AG09319 (cell line): ENCODE data around the gene MEIS1.

ENCODE experiments used
- DNase-seq: peaks from one replicate; pipeline ENCODE4 v3.0.0-alpha.2; 2010; ENCODE audit warnings: low read depth; ENCODE audit errors: extremely low read depth
- TF ChIP-seq, protein P1 (sequence below): IDR thresholded peaks from 2 replicates; pipeline ENCODE4 v1.5.1; 2011; ENCODE audit warnings: low read depth, mild to moderate bottlenecking, inconsistent platforms, low read length, moderate library complexity

The MEIS1 gene

DNA sequence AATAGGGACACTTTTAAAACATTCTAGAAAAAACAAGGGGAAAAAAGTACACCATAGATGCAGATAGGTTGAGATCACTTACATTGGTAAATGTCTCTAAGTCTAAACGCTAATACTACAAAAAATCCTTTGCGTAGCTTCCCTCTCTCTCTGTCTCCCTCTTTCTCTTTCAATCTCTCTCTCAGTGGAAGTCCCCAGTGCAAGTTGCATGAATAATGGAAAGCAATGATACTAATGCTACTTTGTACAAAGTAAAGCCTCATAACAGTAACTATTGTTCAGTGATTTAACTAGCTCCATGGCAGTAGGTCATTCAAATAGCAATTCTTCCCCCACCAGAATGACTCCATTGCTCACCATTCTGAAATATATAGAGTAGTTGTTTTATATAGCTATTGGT is 12.8 kb downstream of the MEIS1 start:
- TF ChIP-seq, protein P1, sequence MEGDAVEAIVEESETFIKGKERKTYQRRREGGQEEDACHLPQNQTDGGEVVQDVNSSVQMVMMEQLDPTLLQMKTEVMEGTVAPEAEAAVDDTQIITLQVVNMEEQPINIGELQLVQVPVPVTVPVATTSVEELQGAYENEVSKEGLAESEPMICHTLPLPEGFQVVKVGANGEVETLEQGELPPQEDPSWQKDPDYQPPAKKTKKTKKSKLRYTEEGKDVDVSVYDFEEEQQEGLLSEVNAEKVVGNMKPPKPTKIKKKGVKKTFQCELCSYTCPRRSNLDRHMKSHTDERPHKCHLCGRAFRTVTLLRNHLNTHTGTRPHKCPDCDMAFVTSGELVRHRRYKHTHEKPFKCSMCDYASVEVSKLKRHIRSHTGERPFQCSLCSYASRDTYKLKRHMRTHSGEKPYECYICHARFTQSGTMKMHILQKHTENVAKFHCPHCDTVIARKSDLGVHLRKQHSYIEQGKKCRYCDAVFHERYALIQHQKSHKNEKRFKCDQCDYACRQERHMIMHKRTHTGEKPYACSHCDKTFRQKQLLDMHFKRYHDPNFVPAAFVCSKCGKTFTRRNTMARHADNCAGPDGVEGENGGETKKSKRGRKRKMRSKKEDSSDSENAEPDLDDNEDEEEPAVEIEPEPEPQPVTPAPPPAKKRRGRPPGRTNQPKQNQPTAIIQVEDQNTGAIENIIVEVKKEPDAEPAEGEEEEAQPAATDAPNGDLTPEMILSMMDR = no peak
- no peak for DNase-seq

DNA sequence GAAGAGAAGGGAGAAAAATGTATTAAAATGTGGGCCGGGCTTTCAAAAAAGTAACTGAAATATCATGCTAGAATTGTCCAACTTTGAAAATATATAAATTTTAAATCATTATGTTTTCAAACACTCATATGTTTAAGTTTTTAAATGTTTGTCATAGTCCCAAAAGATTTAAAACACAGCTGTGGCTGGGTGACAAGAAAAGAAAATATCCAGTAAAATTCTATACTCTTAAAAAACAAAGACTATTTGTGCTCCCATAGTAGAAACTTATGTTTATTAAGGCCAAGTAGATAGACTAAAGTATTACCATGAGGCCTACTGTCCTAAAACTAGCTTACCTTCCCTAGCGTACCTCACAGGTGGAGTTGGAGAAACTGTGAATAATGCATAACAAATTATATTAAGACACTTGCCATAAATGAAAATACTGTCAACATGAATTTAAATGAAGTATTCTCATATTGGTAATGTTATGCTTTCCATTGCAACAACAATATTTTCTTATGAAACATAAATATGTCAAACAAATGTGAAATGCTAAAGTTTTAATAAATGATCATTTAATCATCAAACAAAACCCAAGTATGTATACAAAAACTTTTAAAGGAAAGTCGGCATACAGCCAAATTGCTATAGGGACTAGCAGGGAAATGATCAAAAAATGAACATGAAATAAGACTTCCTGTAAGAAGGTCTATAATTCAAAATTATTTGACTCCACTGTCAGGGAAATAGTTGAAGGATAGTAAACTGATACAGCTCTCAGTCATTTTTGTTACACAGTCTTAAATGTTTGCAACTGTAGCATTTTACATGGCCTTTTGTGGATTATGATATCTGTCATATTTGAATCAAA is 13.4 kb downstream of the MEIS1 start:
- no peak for DNase-seq
- TF ChIP-seq, protein P1 = no peak

DNA sequence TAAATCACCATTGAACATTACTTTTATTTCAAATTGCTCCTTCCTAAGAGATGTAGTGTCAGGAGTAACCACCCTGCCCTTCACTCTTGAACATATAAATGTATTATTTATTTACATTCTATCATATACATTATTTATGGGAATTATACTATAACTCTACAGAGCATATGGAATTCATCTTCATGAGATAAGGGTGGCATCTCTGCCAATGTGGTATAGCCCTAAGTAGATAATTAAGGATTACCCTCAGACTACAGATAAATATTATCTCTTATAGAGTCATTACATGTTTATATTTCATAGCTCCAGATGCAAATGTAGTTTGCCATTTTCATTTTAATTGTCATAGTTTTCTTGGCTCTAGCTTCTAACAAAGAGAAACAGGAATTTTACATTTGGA is 17.3 kb downstream of the MEIS1 start:
- no peak for DNase-seq
- TF ChIP-seq, protein P1 = no peak

DNA sequence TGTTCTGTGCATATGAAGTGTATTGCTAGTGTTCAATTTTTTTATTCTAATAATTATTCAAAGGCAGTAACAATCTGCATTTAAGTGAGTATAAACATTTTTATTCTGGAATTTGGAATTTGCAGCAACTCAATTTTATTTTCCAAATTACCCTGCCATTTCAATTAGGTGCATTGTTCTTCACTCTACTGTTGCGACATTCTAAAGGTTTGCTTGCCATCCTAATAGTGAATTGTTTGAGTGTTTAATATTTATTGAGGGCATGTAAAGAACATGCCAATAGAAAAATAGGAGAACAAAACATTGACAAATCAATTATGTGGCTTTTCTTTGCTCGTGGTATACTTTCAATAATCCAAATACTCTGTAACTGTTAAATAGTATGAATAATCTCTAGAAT is 18.0 kb downstream of the MEIS1 start:
- TF ChIP-seq, protein P1 = no peak
- no peak for DNase-seq

- TF ChIP-seq, protein P1 = no peak
- DNase-seq = no peak
Measured at GRCh38 chr2:66455490-66455889, 20.6 kb downstream of the MEIS1 start.

DNA sequence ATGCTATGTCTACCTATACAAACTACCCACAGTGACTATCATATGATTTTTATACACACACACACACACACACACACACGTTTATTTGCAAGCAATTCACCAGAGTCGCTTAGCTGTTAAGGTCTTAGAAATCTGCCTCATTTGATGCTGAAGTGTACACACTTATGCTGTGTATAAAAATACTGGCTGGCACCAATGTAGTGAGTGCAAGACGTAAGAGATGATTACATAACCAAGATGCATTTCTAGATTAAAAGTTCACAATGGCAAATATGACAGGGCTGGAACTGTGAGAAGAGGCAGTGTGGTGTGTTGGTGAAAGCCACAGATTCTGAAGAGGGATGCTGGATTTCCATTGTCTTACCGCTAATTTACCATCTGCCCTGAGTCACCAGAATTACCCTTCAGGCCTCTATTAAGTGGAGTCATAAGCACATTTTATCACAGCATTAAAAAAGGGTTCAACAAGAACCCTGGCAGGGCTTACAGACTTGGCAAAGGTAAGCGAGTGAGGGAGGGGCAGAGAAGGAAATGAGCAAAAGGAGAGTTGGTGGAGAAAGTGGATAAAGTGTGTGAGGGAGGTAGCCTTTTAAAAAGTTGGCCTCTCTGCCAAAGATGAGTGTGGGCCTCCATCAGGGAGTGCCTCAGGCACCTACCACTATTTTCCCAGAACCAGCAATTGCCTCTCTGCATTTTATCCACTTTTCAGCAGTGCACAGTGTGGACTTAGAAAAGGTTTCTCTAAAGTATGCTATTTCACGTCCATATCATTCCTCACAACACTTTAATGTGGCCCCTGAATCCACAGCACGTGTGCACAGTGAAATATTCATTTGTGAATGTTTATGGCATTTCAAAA is 21.5 kb downstream of the MEIS1 start:
- DNase-seq = no peak
- TF ChIP-seq, protein P1 = no peak

GRCh38 chr2:66457545-66457944 is 22.6 kb downstream of the MEIS1 start:
- TF ChIP-seq, protein P1 = no peak
- DNase-seq = no peak
